Prostate gland (tissue), 2 donors: Measurements from ENCODE around the gene FAM83B.

ENCODE experiments used
- CTCF ChIP-seq, 4 experiments: fragments of 200-600 bp in 2 of 4; fragments of 450-650 bp in 2 of 4; sonication (generic) in 2 of 4; IDR thresholded peaks; 1 replicate in 3 of 4; 2 replicates in 1 of 4; pipeline ENCODE4 v1.5.1; 2016 to 2019; ENCODE audit warnings: antibody characterized with exemption in 4 of 4, mild to moderate bottlenecking in 2 of 4, moderate library complexity in 2 of 4
- POLR2A ChIP-seq: fragments of 450-650 bp; IDR thresholded peaks from one replicate; pipeline ENCODE4 v1.6.1; 2016; ENCODE audit warnings: antibody characterized with exemption, mild to moderate bottlenecking

- no peak for TF ChIP-seq CTCF (IDR thresholded peaks at IDR 0.05)
- no peak for TF ChIP-seq POLR2A
Measured at GRCh38 chr6:54957698-54958097, 111.1 kb downstream of the FAM83B start.
